NCI-H187 (cell line): ENCODE results near the gene ARID5B.

ENCODE experiments used
- DNase-seq, 2 experiments: peaks; one replicate each; lab custom pipeline; 2025; lab: John Stamatoyannopoulos, UW

Gene ARID5B

GRCh38 chr10:61904733-61905725 is 3.5 kb downstream of the ARID5B start:
- no peak for DNase-seq

- DNase-seq: no peak
These were observed 4.5 kb downstream of the ARID5B start for GRCh38 chr10:61905837-61906561.

- no peak for DNase-seq
These were observed 5.0 kb downstream of the ARID5B start for GRCh38 chr10:61906562-61906901.

GRCh38 chr10:61907011-61907410 is 5.5 kb downstream of the ARID5B start:
- no peak for DNase-seq

GRCh38 chr10:61907587-61907986 is 6.1 kb downstream of the ARID5B start:
- DNase-seq: no peak

GRCh38 chr10:61910226-61910805 is 8.8 kb downstream of the ARID5B start:
- no peak for DNase-seq

- no peak for DNase-seq
These were observed 9.4 kb downstream of the ARID5B start for GRCh38 chr10:61910894-61911293.

GRCh38 chr10:61911425-61911824 is 9.9 kb downstream of the ARID5B start:
- DNase-seq: no peak

- no peak for DNase-seq
These were observed 11.5 kb downstream of the ARID5B start for GRCh38 chr10:61912981-61913380.

GRCh38 chr10:61918140-61918539 is 16.6 kb downstream of the ARID5B start:
- DNase-seq: no peak

GRCh38 chr10:61918989-61919388 is 17.5 kb downstream of the ARID5B start:
- no peak for DNase-seq

- DNase-seq: no peak
These were observed 18.2 kb downstream of the ARID5B start for GRCh38 chr10:61919646-61920215.

- no peak for DNase-seq
These were observed 19.6 kb downstream of the ARID5B start for GRCh38 chr10:61921143-61921542.

GRCh38 chr10:61923210-61923949 is 21.9 kb downstream of the ARID5B start:
- no peak for DNase-seq

GRCh38 chr10:61923950-61924274 is 22.4 kb downstream of the ARID5B start:
- DNase-seq: no peak

- no peak for DNase-seq
These were observed 28.1 kb downstream of the ARID5B start for GRCh38 chr10:61929555-61929954.

- DNase-seq: no peak
These were observed 30.3 kb downstream of the ARID5B start for GRCh38 chr10:61931620-61932332.

- no peak for DNase-seq
These were observed 32.5 kb downstream of the ARID5B start for GRCh38 chr10:61933859-61934555.

GRCh38 chr10:61935077-61935476 is 33.6 kb downstream of the ARID5B start:
- DNase-seq: no peak

GRCh38 chr10:61936770-61937169 is 35.3 kb downstream of the ARID5B start:
- no peak for DNase-seq
